Superior temporal gyrus (tissue), 1 donor: ENCODE data around the gene ZNRF3.
A peak's percentile ranks its signal among the peaks of the same experiment; 100 is the strongest.
"Not testable (repeated sequence)": the region's sequence is repeated elsewhere in the genome, so short reads cannot be mapped to it uniquely, and the experiment has no call there.

ENCODE experiments used
- DNase-seq: peaks from one replicate; pipeline ENCODE4 v3.0.0-alpha.2; 2016; ENCODE audit errors: extremely low spot score

Gene ZNRF3

DNA sequence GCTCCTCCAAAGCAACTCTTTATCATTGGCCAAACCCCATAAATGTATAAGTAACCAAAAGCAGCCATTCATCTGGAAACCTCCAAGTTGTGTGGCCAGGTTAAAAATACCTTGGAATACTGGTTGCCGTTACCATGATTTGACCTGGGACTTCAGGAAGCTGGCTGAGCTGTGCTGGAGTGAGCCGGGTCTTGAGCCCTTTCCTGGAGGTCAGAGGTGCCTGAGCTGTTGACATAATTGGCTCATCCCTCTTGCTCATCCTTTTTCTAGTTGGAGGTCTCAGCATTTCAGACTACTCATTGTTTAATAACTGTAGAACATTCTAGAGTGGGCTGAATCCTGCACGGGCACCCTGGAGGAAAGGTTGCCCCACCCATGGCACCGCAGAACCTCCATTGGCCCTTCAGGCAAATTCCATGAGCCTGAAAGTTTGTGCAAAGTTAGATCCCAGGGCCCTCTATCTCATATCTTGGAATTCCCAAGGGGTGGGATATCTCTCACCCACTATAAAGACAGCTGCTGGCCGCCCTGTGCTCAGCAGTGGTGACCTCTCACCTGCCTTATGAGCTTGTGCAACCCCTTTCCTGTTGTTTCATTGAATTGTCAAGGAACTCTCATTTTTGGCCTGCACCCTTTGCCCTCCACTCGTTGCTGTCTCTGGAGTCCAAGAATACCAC, 101.2 kb downstream of the ZNRF3 start:
- no peak for DNase-seq

DNA sequence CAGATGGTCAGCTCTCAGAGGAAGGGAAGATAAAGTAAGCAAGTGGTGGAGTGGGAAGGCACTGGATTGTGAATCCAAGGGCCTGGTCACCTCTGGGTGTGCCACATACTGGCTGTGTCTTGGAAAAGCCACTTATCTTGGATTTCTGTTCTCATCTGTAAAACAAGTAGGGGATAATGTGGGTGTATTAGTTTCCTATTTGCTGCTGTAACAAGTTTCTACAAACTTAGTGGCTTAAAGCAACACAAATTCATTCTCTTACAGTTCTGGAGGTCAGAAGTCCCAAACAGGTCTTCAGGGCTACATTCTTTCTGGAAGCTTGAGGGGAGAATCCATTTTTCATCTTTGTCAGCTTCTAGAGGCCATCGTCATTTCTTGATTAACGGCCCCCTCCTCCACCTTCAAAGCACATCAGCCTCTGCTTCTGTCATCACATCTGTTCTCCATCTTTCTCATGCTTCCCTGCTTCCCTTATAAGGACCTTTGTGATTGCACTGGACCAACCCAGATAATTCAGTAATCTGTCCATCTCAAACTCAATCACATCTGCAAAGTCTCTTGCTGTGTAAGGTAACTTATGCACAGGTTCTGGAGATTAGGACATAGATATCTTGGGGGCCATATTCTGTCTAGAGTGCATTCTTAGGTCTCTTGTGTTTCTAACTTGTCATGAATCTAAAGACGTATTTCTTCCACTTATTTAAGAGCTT, 102.4 kb downstream of the ZNRF3 start:
- no peak for DNase-seq

DNA sequence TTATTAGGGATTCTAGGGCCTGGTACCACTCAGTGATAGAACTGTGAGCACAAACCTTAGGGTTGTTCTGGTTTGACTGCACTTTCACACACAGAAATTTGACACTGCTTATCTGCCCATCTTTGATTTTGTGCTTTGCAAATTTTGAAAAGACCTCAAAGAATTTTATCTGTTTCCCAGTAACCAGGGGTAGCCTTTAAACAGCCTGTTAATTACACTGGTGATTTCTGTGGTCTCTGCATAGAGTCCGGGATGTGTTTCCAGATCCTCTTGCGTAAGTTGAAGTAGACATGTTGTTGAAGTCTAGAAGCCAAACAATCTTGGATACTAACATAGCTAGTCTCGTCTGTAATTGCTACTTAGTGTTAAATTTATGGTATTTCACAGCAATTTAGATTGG, 103.0 kb downstream of the ZNRF3 start:
- no peak for DNase-seq

DNA sequence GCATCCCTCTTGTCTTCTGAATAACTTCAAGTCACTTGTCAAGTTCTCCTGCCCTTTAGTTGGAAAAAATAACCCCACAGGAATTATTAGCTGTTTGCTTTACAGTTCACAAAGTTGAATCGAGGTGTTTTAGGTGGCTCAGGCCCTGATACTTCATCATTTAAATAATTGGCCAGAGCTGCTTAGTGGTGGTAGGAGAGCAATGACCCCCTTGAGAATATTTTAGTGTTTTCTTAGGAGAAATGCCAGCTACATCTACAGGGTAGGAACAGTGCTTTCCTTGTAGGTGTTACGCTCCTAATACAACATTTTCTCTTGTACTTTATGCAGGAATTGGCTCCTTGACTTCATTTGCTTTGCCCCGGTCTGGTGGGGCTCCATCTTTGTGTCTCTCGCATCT, 105.1 kb downstream of the ZNRF3 start:
- DNase-seq: no peak

DNA sequence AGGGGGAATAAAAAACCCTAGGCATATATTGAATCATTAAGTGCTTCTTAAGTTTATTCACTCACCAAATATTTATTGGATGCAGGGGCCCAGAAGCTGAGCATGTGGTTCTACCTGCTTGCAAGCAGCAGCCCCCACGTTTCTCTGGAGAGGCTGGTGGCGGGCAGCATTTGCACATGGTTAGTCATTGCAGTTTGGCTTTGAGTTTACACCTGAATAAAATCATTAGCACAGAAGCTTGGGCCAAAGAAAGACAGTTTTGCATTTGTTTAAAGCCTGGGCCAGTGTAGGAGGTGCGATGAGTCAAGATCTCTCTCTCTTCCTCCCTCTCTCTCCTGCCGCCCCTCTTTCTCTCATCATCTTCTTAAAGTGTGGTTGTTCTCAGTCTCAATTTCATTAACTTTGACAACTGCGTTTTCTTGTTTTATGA, 105.7 kb downstream of the ZNRF3 start:
- peak; percentile 62 for DNase-seq

DNA sequence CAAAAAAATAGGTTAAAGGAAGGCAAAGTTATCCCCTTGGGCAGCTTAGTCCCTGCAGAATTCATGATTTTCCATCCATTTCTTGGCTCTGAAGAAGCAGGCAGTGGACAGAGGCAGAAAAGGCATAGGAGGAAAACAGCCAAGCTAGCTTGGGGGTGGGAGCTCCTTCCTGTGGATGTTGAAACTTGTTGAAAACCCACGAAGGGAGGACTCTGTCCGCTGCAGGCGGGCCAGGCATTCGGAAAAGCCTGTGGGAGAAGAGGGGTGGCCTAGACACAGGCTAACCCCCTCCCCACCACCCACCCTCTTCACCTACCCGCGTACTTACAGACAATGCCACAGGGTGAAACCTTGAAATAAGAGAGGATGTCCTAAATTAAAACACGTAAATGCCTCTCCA, 106.1 kb downstream of the ZNRF3 start:
- no peak for DNase-seq

DNA sequence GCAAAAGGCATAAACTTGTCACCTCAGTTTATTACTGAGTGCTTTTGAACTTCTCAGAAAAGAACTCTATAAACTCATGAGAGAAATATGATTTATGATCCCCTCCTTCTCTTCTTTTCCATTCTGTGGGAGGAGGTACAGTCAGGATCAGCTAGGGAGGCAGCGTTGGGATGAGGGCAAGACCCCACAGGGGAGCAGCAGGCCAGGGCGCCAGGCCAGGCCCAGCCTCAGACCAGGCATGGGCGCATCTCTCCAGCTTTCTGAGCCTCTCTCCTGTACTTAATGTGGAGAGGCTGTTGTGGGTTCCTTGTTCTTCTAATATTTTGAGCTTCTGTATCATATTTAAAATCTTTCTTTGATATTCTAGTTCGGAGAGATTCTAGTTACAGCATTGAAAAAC, 106.5 kb downstream of the ZNRF3 start:
- no peak for DNase-seq

DNA sequence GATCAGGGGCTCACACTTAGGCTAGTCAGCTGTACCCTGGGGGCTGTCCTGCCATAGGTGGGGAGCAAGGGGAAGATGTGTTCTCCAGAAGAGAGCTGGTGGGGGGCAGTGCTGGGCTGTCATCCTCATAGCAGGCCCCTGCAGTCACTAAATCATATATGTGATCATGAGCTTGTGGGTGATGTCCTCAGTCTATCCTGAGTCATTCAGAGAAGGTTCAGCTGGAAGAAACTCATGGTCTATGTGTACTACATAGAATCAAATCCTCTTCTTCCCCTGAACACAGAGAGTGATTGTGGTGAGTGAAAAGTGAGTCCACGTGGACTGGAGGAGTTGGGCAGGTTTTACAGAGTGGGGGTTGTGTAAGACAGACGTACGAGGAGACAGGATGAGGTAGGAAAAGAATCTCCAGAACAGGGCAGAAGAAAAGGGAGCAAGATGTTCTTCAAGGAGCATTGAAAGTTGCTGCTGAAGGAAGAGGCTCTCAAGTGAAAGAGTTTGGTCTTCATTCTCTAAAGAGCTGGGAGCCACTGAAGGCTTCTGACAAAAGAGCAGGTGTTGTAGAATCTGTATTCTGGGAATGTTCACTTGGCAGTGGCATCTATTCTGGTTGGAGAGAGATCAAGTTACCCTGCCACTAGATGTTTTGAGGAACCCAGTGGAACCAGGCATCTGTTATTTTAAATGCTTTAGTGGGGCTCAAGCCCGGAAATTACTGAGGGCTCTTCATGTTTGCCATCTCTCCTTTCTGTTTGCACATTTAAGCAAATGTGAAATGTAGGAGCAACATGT, 109.4 kb downstream of the ZNRF3 start:
- DNase-seq: peak; percentile 35

DNA sequence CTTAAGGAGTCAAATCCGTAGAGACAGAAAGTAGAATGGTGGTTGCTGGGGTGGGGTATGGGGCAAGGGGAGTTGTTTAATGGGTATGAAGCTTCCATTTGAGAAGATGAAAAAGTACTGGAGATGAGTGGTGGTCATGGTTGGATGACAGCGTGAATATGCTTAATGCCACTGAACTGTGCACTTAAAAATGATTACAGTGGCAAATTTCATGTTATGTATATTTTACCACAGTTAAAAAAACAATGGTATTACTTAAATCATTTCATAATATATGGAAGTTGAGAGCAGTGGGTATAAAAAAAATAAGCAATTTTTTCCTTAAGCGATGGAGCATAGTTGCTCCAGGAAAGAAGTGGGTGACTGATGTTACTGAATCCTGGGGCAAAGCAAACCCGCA, 111.2 kb downstream of the ZNRF3 start:
- no peak for DNase-seq

DNA sequence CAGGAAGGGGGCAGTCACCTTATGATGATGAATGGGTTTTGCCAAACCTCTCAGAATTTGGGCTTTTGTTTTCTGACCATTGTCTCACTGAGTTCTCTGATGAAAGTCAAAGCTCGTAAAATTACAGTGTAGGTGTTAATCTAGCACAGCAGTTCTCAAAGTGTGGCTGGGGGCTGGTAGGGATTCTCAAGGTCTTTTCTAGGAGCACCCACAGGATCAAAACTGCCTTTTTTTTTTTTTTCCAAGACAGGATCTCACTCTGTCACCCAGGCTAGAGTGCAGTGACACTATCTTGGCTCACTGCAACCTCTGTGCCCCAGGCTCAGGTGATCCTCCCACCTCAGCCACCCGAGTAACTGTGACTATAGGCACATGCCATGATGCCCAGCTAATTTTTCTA, 112.2 kb downstream of the ZNRF3 start:
- no peak for DNase-seq

DNA sequence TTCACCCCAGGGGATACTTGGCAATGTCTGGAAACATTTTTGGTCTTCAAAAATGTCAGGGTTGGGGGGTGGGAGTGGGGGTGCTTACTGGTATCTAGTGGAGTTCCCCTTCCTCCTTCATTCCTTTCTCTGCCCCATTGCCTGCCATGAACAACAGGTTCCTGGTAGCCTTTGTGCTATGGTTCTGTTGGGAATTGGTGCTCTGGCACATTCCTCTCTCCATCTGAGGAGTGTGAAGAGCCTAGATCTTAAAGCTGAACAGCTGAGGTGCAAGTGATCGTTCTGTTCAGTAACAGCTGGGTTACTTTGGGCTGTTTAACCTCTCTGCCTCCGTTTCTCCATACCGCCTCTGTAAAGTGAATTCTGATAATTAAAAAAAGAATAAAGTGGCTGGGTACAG, 114.0 kb downstream of the ZNRF3 start:
- DNase-seq: no peak

DNA sequence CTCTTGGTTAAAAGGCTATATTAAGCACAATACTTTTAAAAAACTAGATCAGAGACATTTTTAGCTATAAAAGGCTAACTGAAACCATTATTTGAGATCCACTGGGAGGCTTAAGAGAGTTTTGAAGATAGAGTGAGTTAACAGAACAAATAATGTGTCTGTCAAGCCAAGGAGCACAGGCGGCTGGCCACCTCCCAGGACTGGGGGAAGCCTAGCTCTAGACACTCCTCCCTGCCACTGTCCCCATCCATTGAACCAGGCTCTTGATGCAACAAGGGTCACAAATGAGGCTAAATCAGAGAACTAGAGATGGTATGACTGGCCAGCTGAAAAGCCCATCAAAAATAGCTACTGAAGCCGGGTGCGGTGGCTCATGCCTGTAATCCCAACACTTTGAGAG, 115.3 kb downstream of the ZNRF3 start:
- no peak for DNase-seq

DNA sequence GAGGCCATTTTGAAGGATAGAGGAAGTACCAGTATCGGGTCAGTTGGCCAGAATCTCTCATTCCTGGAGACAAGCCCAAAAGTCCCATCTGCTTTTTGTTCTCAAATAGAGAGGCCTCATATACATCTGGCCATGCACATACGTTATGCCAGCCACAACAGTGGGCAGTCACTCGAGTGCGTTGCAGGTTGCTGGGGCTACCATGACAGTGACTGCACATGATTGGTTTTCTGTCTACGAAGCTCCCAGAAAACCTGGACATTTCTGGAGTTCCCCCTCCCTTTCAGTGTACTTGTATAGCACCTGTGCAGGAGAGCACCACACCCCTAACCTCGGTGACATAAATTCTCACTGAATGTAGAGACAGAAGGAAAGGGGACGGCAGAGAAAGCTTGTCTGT, 116.1 kb downstream of the ZNRF3 start:
- DNase-seq: no peak

DNA sequence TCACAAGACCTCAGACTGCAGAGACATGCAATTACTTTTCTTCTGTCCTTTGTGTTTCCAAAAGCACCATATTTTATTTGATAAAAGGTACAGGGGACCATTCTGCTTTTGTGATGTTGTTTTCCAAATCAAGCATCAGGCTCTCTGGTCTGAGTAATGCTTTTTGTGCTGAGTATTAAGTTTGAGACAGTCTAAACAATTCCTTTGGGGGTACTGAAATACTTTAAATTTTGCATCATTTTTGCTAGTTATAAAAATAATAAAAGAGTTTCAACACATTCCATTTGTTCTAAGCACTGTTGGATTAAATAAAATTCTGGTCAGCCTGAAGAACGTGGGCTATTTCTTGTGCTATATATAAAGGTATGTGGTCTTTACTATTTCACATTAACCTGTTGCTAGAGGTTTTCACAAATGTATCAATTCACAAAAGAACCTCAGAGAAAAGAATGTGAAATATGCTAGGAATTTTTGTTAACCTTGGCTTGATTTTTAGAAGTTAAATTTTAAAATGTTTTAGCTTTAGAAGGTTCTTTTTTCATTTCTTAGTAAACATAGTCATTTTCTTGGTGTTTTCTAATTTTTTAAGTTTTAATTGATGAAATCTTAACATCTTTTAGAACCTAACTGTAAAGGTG, 116.7 kb downstream of the ZNRF3 start:
- no peak for DNase-seq

DNA sequence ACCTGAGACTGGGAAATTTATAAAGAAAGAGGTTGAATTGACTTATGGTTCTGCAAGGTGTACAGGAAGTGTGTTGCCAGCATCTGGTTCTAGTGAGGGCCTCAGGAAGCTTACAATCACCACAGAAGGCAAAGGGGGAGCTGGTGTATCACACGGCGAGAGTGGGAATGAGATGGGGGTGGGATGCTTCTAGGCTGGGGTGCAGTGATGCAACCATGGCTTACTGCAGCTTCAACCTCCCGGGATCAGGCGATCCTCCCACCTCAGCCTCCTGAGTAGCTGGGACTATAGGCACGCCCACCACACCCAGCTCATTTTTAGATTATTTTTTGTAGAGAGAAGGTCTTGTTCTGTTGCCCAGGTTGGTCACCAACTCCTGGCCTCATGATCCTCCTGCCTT, 117.3 kb downstream of the ZNRF3 start:
- DNase-seq: no peak

DNA sequence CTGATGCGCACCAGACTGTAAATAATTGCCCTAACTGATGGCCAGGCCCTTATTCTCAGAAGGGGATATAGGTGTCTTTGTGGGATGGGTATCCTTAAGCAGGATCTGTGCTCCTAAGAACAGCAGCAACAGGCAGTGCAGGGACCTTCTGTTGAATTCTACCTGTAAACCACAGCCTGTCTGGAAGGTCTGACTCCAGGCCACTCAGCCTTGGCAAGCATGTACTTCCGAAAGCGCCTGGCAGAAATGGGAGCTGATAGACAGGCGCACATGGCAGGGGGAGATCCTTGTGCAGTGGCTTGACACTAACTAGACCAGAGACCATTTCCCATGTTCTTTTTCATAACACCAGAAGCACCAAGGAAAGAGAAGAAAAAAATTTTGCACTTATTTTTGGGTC, 119.2 kb downstream of the ZNRF3 start:
- no peak for DNase-seq

DNA sequence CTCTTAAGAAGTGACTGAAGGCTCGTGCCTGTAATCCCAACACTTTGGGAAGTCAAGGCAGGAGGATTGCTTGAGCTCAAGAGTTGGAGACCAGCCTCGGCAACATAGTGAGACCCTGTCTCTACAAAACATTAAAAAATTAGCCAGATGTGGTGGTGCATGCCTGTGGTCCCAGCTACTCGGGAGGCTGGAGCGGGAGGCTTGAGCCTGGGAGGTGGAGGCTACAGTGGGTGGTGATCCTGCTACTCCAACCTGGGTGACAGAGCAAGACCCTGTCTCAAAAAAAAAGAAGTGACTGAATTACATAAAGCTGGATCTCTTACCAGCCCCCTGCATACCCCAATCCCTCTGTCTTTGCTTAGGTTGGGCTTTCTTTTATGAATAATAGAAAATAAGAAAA, 120.2 kb downstream of the ZNRF3 start:
- DNase-seq: no peak

DNA sequence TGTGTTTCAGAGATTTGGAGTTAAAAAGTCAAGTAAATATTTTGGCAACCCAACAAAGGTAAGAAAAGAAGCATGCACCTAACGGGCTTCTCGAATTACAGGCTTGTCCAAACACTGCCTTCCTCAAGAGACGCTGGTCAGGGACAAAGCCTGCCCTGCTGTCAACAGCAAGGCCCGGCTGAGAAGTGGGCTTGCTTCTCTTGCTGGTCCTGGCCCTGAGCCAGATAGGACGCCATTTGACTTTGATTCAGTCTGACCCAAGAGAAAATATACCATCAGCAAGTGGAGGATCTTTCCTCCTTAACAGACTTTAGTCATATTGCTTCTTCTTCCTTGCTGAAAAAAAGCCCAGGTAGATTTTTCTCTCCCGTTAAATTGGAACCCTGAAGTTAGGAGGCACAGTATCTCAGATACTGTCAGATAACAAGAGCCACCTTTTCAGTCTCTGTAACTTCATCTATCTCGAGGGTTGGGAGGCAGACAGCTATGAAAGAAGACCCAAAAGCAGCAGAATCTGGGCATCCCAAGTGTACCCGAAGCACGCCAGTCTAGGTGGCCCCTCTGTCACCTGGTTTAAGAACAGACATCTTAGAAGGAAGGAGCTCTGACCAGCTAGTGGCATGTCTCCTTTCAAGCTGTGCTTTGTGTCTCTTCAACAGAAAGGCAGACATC, 120.7 kb downstream of the ZNRF3 start:
- DNase-seq: no peak

DNA sequence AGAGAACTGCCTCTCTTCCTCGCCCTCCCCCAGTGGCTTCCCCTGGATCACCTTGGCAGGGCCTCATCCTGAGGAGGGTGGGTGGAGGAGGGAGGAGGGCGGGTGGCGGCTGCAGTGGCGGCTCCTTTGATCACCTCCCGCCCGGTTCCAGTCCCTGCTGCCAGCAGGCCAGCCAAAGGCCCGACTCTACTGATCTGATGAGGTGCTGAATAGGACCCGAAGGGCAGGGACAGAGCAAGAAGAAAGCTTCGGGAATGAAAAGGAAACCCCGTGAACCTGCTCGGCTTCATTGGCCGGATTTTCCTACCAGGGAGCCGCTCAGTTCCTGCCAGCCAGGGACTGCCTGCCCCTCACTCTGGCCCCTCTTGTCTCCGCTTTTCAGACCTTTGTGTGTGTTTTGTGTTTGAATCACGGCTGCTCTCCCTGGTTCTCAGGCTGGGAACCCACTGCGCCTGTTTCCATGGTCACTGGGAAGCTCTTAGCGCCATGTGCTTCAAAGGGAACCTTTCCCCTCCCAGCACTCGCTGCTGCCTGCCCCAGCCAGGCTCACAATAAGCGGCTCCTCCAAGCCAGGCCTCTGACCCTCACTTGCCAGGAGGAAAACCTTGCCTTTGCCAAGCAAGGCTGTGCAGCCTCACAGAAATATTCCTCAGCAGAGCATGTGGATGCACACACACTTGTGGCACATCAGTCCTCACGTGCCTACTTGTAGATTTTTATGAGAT, 121.4 kb downstream of the ZNRF3 start:
- peak; percentile 36 for DNase-seq

DNA sequence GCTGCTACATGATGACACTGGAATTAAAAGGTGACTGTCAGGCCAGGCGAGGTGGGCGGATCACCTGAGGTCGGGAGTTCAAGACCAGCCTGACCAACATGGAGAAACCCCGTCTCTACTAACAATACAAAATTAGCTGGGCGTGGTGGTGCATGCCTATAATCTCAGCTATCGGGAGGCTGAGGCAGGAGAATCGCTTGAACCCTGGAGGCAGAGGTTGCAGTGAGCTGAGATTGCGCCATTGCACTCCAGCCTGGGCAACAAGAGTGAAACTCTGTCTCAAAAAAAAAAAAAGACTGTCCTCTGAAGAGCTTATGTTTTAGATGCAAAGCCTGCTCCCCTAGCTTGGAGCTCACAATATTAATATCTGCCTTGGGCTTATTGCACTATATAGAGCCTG, 122.4 kb downstream of the ZNRF3 start:
- not testable (repeated sequence) for DNase-seq

DNA sequence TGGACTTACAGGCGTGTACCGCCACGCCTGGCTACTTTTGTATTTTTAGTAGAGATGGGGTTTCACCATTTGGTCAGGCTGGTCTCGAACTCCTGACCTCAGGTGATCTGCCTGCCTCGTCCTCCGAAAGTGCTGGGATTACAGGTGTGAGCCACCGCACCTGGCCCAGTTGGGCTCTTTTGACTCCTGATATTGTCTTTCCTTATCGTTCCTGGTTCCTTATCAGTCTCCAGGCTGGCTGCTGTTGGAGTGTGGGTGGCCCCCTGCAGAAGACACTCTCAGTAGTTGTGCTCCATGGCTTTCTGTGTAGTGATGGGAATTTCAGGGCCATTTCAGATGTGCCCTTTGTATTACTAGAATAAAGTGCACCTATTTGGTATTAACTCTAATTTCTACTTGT, 123.0 kb downstream of the ZNRF3 start:
- no peak for DNase-seq
